Stimulated activated CD8-positive, alpha-beta memory T cell treated with anti-CD3 and anti-CD28 coated beads, Interleukin-7, amount 100 ng/mL, for 4 hours (primary cell): ENCODE results near the gene RAB4A.
"Not testable (repeated sequence)": the region's sequence is repeated elsewhere in the genome, so short reads cannot be mapped to it uniquely, and the experiment has no call there.

Experiments used
- DNase-seq, 2 donors: peaks; one replicate each; pipeline ENCODE4 v3.0.0-alpha.2; 2020; ENCODE audit warnings: low read depth in 2 of 2

Gene RAB4A

DNA sequence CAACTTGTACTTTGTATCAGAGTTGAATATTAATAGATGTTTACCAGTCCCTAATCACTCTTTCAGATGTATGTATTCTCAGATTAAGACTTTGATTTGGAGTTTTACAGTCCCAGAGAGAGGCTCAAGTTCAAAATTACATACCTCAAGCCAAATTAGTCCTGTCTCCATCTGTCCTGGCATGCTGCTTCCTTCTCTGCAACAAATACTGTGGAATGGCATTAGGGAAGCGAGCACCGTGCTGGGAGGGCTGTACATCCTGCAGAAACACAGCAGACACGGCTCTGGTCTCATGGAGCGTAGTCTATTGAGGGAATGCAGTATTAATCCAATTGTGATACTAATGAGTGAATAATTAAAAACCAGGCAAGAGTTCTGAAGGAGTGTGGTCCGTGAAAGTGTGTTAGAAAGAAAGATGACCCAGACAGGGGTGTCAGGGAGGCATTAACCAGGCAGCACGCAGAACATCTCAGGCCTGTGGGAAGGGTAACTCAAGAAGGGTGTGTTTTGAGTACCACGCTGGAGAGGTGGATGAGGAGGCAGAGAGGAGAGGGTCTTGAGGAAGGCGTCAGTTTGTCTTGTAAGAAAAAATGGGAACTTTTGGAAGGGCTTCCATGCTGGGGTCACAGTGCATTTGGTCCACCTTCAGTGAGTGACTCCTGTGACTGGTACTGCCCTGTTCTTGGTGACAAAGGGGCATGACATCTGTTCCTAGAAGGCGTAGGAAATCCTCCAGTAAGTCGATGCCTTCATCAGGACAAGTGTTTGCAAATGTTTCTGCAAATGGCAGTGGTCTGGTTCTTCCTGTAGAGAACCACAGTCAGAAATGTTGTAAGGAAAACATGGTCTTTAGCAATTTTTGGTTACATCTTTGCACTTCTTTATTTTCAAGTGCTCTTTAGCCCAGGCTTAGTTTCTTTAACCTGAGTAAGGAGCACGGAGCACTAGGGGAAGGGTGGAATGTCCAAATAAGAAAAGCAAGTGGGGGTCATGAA lies 1.6 kb downstream of the RAB4A start:
- DNase-seq = no peak

DNA sequence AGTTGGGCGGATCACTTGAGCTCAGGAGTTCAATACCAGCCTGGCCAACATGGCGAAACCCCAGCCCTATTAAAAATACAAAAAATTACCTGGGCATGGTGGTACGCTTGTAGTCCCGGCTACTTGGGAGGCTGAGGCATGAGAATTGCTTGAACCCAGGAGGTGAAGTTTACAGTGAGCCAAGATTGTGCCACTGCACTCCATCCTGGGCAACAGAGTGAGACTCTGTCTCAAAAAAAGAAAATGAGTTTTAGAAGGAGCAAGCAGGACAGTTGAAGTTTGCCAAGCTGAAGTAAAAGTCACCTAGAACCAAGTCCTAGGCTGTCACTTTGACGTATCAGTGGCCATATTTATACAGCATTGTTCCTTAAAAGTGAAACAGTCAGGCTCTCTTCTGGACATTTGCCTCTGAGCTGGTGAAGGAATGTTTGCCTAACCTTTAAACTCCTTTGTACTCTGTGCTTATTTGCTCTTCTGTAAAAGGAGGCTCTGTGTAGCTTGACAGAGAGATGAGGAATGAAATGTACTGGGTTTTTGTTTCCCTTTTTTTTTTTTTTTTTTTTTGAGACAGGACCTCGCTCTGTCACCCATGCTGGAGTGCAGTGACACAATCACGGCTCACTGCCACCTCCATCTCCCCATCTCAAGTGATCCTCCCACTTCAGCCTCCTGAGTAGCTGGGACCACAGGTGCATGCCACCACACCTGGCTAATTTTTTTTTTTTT lies 2.8 kb downstream of the RAB4A start:
- DNase-seq = no peak

DNA sequence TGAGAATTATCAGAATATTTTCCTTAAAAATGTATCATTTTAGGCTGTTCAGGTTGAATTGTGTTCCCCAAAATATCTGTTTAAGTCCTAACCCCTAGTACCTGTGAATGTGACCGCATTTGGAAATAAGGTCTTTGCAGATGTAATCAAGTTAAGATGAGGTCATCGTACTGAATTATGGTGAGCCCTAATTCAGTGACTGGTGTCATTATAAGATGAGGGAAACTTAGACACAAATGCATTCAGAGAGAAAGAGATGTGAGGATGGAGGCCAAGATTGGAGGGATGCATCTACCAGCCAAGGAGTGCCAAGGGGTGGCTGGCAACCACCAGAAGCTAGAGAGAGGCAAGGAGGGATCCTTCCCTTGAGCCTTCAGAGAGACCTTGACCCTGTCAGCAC lies 4.1 kb downstream of the RAB4A start:
- no peak for DNase-seq

DNA sequence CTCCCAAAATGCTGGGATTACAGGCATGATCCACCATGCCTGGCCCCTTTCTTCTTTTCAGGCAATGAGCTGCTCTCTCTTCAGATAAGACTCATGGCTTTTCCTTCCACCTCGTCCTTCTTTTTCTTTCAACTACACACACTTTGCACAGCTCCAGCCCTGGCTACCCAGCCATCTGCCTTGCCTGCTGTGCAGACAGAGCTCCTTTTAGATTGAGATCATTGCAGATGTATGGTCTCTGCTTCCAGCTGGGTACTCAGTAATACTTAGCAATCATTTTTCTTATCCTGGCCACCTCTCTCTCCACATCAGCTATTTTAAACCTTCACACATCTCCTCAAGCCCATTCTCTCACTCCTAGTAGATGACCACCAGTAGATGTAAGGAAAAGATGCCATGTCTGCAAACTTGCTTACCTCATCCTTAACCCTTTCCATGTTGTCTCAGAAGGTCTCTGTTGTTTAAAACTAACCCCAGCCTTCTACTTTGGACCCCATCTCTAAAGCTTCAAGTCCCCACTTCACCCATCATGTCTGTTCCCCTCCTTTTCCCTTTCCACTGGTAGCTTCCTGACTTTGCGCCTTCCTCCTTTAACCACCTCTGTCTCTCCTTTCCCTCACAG lies 7.3 kb downstream of the RAB4A start:
- DNase-seq = no peak

DNA sequence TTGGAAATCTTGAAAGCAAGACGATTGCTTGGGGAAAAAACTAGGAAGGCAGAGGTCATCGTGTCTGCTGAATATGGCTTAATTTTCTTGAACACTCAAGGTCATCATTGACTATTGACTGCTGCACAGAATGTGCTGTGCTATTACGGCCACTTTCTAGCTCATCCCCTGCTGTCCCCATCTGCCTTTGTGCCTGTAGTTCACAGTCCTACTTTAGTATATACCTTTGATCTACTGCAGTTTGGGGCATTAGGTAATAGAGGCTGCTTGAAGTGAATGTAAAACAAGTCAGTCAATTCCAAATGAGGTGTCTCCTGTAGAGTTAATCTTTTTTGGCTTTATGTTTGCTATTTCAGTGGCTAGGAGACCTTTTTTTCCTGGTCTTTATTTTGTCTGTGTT lies 8.3 kb downstream of the RAB4A start:
- no peak for DNase-seq

DNA sequence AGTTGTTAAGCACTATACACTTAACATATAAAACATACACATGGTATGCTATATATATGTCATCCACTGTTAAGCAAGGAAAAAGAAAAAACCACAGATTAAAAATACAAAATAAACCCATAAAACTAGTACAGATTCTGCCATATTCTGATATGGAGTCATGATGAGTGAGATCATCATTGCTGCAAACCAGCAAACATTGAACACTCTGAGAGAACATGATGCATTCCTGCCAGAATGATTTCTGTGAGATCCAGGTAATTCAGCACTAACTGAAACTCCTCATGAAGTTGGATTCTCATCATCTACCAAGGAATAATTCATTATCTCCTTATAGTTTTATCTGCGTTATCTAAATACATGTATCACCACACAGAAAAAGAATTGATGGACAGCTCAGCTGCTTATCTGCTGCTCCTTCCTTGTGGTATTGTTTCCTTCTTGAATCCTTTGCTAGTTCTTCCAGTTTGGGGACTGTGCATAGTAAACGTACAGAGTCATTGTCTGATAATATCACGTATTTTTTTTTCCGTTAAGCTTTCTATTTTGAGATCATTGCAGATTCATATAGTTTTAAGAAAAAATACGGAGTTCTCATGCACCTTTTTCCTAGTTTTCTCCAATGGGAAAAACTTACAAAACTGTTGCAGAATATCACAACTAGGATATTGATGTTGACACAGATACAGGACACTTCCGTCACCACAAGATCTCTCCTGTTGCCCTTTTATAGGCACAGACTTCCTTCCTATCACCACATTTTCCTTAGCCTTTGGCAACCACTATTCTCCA lies 9.3 kb downstream of the RAB4A start:
- DNase-seq = no peak

DNA sequence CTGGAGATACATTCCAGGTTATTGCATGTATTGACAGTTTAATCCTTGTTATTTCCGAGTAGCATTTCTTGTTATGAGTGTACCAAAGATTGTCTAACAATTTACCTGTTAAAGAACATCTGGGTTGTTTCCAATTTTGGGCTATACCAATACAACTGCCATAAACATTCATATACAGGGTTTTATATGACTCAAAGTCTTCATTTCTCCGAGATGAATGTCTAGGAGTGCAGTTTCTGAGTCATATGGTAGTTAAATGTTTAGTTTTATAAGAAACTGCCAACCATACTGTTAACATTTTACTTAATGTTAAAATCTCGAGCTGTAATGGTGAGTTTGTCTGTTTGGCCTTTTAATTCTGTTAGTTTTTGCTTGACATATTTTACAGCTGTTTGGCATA lies 10.0 kb downstream of the RAB4A start:
- no peak for DNase-seq

DNA sequence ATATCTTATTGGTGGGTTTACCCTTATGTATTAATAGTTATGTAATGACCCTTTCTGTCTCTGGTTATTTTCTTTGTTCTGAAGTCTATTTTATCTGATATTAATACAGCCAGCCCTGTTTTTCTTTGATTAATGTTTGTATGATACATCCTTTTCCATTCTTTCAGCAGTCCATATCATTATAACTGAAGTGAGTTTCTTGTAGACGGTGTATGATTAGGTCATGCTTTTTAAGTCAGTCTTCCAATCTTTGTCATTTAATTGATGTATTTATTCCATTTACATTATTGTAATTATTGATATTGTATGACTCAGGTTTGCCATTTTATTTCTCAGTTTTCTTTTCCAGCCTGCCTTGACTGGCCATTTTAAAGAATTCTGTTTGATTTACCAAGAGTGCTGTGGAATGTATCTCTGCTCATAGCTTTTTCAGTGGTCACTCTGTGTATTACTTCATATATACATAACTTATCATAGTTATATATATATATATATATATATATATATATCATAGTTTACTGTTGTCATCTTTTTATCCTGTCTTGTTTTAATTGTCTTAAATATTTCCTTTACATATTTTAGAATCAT lies 10.5 kb downstream of the RAB4A start:
- no peak for DNase-seq

DNA sequence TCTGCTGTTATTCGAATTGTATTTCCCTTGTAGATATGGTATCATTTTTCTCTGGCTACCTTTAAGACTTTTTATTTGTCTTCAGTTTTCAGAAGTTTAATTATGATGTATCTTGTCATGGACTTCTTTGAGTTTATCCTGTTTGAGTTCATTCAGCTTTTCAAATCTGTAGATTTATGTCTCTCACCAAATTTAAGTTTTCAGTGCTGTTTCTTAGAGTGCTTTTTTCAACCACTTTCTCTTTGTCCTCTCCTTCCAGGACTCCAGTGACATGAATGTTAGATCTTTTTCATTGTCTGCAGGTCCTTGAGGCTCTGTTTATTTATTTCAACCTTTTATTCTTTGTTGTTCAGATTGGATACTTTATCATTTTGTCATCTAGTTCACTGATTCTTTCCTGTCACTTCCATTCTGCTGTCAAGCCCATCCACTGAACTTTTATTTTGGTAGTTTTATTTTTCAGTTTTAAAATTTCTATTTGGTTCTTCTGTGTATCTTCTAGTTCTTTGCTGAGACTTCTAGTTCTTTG lies 11.4 kb downstream of the RAB4A start:
- no peak for DNase-seq

DNA sequence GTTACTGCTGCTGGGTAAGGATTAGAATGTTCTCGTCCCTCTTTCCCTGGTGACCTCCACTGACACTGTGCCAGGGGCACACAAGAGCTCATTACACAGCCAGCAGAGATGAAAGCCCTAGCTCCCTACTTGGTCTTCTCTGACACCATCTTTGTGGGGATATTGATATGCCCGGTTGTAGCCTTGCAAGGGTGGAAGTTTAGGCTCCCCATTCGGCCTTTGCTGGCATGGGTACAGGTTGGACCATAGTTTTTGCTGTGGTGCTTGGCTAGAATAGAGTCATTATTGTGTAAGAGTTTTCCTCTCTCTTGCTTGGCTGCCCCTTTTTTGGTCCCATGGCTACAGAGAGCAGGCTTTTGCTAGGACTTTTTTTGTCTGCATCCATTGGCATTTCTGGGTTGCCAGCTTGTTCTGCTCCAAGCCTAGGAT lies 12.3 kb downstream of the RAB4A start:
- DNase-seq = no peak

DNA sequence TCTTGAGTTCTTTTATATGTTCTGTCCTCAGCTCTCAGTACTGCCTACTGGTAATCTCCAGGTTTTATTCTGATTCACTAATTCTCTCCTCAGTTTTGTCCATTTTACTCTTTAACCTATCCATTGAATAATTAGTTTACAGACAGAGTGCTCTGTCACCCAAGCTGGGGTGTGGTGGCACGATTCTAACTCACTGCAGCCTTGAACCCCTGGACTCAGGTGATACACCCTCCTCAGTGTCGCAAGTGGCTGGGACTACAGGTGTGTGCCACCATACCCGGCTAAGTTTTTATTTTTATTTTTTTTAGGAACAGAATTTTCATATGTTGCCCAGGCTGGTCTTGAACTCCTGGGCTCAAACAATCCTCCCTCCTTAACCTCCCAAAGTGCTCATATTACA lies 14.0 kb downstream of the RAB4A start:
- DNase-seq = no peak

DNA sequence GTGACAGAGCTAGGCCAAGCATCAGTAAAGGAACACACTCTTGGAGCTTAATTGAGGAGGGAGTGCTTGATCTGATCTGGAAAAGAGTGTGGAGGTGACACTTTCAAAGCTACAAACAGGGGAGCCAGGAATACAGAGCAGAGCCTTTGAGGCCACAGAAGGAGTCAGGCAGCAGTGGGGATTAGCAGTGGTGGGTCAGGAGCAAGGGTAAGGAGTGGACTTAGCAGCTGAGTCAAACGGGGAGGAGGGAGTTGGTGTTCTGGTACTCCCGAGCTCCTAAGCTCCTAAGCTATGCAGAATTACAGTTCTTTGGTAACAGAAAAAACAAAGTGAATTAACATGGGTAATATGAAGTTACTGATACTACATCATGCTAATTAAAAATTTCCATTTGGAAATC lies 14.5 kb downstream of the RAB4A start:
- no peak for DNase-seq

DNA sequence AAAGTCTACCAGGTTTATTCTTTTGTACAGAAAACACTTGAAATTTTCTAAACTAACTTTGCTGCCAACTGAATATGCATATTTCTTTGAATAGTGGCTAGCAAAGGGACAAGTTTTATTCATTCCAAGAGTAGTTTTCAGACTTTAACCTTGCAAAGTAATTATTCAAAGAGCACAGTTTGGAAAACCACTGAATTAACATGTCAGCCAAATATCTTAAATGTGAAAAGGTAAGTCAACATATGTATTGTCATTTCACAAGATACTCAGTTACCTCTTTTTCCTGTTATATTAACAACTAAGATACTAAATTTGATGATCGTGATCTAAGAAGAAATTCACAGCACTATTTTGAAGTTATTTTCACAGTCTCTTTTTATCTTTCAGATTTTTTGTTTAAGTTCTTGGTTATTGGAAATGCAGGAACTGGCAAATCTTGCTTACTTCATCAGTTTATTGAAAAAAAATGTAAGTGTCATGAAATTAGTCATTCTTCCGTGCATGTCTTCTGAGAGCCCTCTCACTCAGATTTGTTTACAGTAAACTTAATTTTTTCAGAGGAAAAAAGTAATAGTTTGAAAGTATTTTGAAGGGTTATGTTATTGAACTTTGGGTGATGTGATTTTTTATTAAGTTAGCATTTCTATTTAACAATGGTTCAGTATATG lies 15.3 kb downstream of the RAB4A start:
- no peak for DNase-seq

DNA sequence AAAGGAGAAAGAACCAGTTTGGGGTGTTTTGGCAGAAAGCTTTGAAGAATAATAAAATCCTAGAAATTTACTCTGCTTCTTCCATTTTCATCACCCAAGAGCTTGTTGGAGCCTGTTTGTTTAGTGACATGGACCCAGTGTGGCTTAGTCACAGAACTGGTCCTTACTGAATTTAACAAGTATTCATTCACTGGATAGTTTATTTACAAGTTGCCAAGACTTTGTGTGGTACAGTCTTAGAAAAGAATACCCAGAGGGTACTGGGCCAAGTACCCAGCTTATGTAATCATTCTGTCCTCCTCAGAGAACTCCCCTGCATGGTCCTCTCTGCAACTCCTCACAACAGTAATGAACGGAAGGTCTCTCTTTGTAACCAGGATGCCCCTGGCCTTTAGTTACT lies 16.4 kb downstream of the RAB4A start:
- DNase-seq = no peak

DNA sequence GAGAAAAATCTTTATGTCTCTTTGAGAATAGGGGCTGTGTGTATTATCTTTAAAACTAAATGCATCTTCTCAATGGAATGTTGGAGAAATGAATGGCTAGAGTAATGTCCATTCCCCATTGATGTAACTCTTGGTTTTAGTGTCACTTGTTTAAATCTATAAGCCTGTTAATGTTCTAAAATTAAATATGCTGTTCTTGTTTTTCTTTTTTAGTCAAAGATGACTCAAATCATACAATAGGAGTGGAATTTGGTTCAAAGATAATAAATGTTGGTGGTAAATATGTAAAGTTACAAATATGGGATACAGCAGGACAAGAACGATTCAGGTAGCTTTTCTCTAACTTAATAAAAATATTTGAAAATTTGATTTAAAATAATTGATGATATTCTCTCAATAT lies 17.6 kb downstream of the RAB4A start:
- no peak for DNase-seq

DNA sequence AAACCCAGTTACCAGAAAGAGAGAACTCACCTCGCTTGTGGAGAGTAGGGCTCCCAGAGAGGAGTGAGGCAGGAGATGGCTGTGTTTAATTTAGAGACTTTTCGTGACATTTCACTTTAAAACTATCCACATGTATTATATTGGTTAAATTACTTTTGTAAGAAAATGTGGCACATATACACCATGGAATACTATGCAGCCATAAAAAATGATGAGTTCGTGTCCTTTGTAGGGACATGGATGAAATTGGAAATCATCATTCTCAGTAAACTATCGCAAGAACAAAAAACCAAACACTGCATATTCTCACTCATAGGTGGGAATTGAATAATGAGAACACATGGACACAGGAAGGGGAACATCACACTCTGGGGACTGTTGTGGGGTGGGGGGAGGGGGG lies 20.8 kb downstream of the RAB4A start:
- not testable (repeated sequence) for DNase-seq

DNA sequence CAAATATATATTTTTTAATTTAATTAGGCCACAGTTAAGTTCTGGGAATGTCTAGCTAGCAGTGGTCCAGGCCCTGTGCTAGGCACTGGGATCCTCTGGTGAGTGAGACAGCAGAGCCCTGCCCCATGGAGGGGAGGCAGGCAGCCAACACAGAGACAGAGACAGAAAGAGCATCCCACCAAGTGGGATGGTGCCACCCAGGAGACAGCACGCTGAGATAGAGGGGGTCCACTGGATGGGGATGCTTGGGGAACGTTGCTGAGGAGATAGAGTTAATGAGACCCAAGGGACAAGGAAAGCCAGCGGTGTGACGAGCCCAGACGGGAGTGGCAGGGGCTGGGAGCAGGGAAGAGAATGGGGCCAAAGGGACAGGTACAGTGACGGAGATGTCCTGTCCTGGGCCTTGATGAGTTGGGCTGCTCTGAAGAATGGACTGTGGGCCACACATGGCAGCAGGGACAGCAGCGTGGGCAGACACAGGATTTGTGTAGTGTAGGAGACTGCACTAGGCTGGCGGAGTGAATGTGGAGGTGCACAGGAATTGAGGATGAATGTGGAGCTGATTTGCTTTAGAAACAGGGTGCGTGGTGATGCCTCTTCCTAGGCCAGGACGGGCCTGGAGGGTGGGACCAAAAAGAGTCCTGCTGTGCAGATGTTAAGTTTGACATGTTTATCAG lies 22.8 kb downstream of the RAB4A start:
- no peak for DNase-seq

DNA sequence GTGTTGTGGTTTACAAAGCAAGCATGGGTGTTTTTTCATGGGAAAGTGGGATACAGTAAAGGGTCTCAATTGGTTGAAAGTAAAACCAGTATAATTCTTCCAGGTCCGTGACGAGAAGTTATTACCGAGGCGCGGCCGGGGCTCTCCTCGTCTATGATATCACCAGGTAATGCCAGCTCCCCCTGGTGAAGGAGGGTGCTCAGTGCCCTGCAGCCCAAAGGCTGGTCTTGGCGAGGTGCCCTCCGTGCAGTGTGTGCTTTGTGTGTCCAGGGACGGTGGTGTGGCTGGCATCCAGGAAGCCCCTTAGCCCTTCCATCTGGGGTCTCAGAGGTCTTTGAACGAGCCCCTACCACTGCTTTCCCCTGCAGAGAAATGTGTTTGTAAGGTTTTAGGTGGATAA lies 24.8 kb downstream of the RAB4A start:
- no peak for DNase-seq

DNA sequence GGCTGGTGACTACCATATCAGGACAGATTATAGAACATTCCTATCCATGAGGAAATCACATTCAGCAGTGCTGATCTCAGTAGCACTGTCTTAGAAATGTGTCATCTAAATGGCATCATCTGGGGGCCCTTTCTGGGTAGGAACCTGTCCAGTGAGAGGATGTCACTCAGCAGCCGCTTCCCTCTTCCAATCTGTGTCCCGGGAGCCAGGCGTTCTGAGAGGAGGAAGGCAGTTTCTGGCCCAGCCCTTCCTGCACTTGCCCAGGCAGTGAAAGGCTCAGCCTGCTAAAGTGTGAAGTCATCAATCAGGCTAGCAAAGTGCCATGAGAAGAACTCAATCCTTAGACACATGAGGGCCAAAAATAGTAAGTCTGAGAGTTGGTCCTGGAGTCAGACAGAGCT lies 25.6 kb downstream of the RAB4A start:
- no peak for DNase-seq

DNA sequence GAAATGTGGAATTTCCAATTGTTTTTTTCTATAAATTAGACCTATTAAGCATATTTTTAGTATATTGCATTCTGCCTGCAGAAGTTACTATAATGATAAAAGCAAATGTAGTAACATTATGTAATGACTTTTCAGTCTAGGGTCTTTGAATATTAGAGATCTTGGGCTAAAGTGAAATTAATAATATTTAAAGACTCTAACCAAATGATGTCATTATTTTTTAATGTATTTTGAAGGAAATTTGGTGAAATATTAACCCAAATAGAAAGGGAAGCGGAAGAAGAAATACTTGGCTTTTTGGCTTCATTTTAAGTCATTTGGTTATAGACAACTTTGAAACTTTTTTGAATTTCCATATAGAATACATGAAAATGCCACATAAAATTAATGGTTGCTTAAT lies 26.8 kb downstream of the RAB4A start:
- no peak for DNase-seq
